Upper lobe of right lung (tissue), 1 donor: ENCODE data around the gene KLRK1. TPM values are rescaled to one million over a fixed set of nuclear protein-coding genes. Genes with fewer than 3 reads are reported as not detected.

ENCODE experiments used
- ATAC-seq: fragments of 200-7000 bp; cut with Tn5 transposase; one replicate; pipeline ENCODE4 v1.9.1; 2020; ENCODE audit warnings: mild to moderate bottlenecking, moderate library complexity
- DNase-seq: peaks from one replicate; pipeline ENCODE4 v3.0.0-alpha.2; 2020
- H3K27ac ChIP-seq: fragments of 200-600 bp; one replicate; pipeline ENCODE4 v1.8.0; 2022
- H3K27me3 ChIP-seq: fragments of 200-600 bp; one replicate; pipeline ENCODE4 v1.8.0; 2022; ENCODE audit warnings: mild to moderate bottlenecking
- H3K36me3 ChIP-seq: fragments of 200-600 bp; one replicate; pipeline ENCODE4 v1.8.0; 2022
- H3K4me1 ChIP-seq: fragments of 200-600 bp; one replicate; pipeline ENCODE4 v1.8.0; 2022
- H3K4me3 ChIP-seq: fragments of 200-600 bp; one replicate; pipeline ENCODE4 v1.8.0; 2022; ENCODE audit warnings: mild to moderate bottlenecking
- H3K9me3 ChIP-seq: fragments of 200-600 bp; one replicate; pipeline ENCODE4 v1.8.0; 2022
- CTCF ChIP-seq: fragments of 200-600 bp; IDR thresholded peaks from one replicate; pipeline ENCODE4 v1.8.0; 2022; ENCODE audit warnings: antibody characterized with exemption
- intact Hi-C: fragments of 100-400 bp; cut with DNase I; formaldehyde crosslinking; loops from one replicate; pipeline ENCODE4 v1.11.0; 2022
- total RNA-seq: library from RNA; stranded (reverse); fragmentation: NEBNext Ultra II Directional; extraction: Animal tissue kit (Norgen Biotek cat#: 25700); gene quantifications from one replicate; pipeline ENCODE4 v1.2.1, GENCODE V29; 2021
- donor health status: DM: no; HTN: yes; CAD: no; lungs with severe emphysema.

KLRK1 gene
- total RNA-seq, 1 donor from 2014 or later, result 8.1 TPM

DNA sequence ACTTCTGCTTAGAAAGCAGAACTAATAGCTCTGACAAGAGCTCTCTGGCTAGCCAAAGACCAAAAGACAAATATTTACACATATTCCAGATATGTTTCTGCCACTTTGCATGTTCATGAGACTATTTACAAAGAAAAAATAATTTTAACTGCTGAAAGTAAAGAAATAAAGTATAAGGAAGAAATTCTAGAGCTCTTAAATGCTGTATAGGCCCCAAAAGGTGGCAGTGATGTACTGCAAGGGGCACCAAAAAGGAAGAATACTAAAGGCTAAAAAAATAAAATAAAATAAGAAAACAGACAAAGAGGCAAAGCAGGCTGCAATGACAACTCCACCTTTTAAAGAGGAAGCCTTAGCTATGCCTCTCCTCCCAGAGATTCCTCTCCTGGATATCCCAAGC, 23.0 kb downstream of the KLRK1 start:
- Histone ChIP-seq H3K27me3 (no peaks in the 10 kb centered on the region), H3K36me3 (no peaks in the 10 kb centered on the region), H3K9me3 (no peaks in the 10 kb centered on the region), H3K4me3 (no peak overlapping the region), H3K4me1 (peaks cover 19% of the 10 kb centered on the region), H3K27ac (peak overlapping the region; percentile 93)
- ATAC-seq (no peak), DNase-seq (no peak)
- intact Hi-C loops, result no loop called here
- peak; percentile 37 for TF ChIP-seq CTCF

DNA sequence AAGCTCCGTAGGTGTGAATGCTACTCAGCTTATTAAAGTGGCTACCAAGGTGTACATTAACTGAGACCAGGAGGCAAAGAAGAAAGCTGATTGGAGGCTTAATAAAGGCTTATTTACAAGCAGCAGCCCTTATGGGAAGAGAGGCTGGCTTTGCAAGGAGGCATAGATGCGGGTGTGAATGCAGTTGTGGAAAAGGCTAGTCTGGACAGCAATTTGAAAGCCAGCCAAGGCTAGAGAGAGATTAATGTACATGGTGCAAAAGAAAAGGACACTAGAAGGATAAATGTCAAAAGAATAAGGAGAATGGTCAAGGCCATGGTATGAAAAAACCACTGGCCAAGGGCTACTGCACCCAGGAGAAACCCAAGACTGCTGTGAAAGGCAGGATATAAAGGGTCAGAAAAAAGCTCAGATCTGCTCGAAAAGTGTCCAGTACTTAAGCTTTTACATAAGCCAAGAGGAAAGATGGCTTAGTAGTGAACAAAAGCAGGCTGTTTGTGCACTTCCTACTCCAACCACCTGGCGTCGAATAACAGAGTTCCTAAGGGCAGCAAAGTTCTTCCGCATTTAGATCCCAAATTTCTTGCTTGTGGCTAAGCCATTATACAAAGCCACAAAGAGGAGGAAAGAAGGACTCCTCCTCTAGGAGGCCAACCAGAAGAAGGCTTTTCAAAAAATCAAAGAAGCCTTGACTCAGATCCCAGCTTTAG, 24.0 kb downstream of the KLRK1 start:
- peak; percentile 13 for TF ChIP-seq CTCF
- ATAC-seq (no peak), DNase-seq (no peak)
- H3K27me3 ChIP-seq, result no peaks in the 10 kb centered on the region
- intact Hi-C loops, result no loop called here
- H3K4me1 ChIP-seq, result peaks cover 22% of the 10 kb centered on the region
- H3K27ac ChIP-seq, result peak overlapping the region; percentile 93
- no peaks in the 10 kb centered on the region for H3K9me3 ChIP-seq
- H3K36me3 ChIP-seq, result no peaks in the 10 kb centered on the region
- H3K4me3 ChIP-seq, result peak overlapping the region; percentile 69

- H3K36me3 ChIP-seq, result no peaks in the 10 kb centered on the region
- peak overlapping the region; percentile 69 for H3K4me3 ChIP-seq
- H3K4me1 ChIP-seq, result peaks cover 22% of the 10 kb centered on the region
- intact Hi-C loops, result no loop called here
- H3K27me3 ChIP-seq, result no peaks in the 10 kb centered on the region
- DNase-seq (no peak), ATAC-seq (peak; percentile 80)
- no peaks in the 10 kb centered on the region for H3K9me3 ChIP-seq
- TF ChIP-seq CTCF, result no peak
- H3K27ac ChIP-seq, result peak overlapping the region; percentile 93
Observed at GRCh38 chr12:10364815-10365622, 24.8 kb downstream of the KLRK1 start.

GRCh38 chr12:10363914-10364814, 25.7 kb downstream of the KLRK1 start:
- H3K27ac ChIP-seq, result peak overlapping the region; percentile 93
- DNase-seq, result no peak
- no peaks in the 10 kb centered on the region for H3K27me3 ChIP-seq
- TF ChIP-seq CTCF, result no peak
- ATAC-seq, result peak; percentile 77
- no peaks in the 10 kb centered on the region for H3K36me3 ChIP-seq
- H3K4me3 ChIP-seq, result peak overlapping the region; percentile 69
- no peaks in the 10 kb centered on the region for H3K9me3 ChIP-seq
- intact Hi-C loops, result no loop called here
- peaks cover 22% of the 10 kb centered on the region for H3K4me1 ChIP-seq

DNA sequence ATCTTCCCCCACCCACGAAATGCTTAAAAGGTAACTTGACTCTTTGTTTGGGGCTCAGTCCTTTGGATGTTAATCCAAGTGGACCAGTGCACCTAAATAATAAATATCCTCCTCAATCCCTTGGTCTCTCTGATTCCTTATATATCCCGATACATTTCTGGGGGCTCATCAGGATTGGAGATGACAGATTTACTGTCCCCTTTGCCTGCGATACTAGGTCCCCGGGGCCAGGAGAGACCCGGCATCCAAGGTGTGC, 26.3 kb downstream of the KLRK1 start:
- no peaks in the 10 kb centered on the region for H3K36me3 ChIP-seq
- no peak for TF ChIP-seq CTCF
- no peaks in the 10 kb centered on the region for H3K27me3 ChIP-seq
- DNase-seq, result no peak
- peaks cover 22% of the 10 kb centered on the region for H3K4me1 ChIP-seq
- no peaks in the 10 kb centered on the region for H3K9me3 ChIP-seq
- intact Hi-C loops, result no loop called here
- H3K4me3 ChIP-seq, result peak overlapping the region; percentile 69
- ATAC-seq, result no peak
- H3K27ac ChIP-seq, result peak overlapping the region; percentile 93
